Stomach (tissue), 9 donors: Measurements from ENCODE around the gene THBS1. TPM values are rescaled to one million over a fixed set of nuclear protein-coding genes. Genes with fewer than 3 reads are reported as not detected.

ENCODE experiments used
- DNase-seq, 2 donors: peaks; one replicate each; pipeline versions ENCODE4 v3.0.0 to v3.0.0-alpha.2; 2013 to 2019
- H3K27ac ChIP-seq, 5 donors: fragments of 200-600 bp in 4 of 5; sonication (generic) in 4 of 5; one replicate each; pipeline ENCODE4 v1.5.1; 2013 to 2019; ENCODE audit warnings: mild to moderate bottlenecking in 1 of 5, moderate library complexity in 1 of 5
- H3K27me3 ChIP-seq, 3 donors: fragments of 200-600 bp; sonication (generic); one replicate each; pipeline ENCODE4 v1.5.1; 2017 to 2019; ENCODE audit warnings: mixed run types in 1 of 3
- H3K36me3 ChIP-seq, 4 donors: fragments of 200-600 bp; sonication (generic); 1 replicate in 3 of 4; 2 replicates in 1 of 4; pipeline ENCODE4 v1.5.1; 2016 to 2019
- H3K4me1 ChIP-seq, 4 donors: fragments of 200-600 bp; sonication (generic); one replicate each; pipeline ENCODE4 v1.5.1; 2016 to 2019
- H3K4me3 ChIP-seq, 4 donors: fragments of 200-600 bp; sonication (generic) in 3 of 4; one replicate each; pipeline ENCODE4 v1.5.1; 2016 to 2019; ENCODE audit warnings: mild to moderate bottlenecking in 1 of 4
- H3K9me3 ChIP-seq, 4 donors: fragments of 200-600 bp; sonication (generic); one replicate each; pipeline ENCODE4 v1.5.1; 2016 to 2019
- EP300 ChIP-seq: sonication (generic); formaldehyde crosslinking; IDR thresholded peaks from one replicate; pipeline ENCODE4 v1.6.1; 2017; ENCODE audit warnings: antibody characterized with exemption
- POLR2A ChIP-seq, 4 donors: fragments of 450-650 bp; IDR thresholded peaks; one replicate each; pipeline ENCODE4 v1.6.1; 2016; ENCODE audit warnings: antibody characterized with exemption in 4 of 4, control low read depth in 2 of 4, mild to moderate bottlenecking in 1 of 4, moderate library complexity in 1 of 4
- POLR2AphosphoS5 ChIP-seq, 3 donors: sonication (generic); formaldehyde crosslinking; IDR thresholded peaks; one replicate each; pipeline ENCODE4 v1.6.1; 2016; ENCODE audit warnings: antibody characterized with exemption in 3 of 3
- WGBS, 5 donors: extraction: QIAGEN DNeasy Blood & Tissue Kit in 3 of 5; methylation state at CpG; one replicate each; pipeline versions ENCODE4 v1.1.5 to v1.1.7; 2013 to 2018; 5-methylcytosine and 5-hydroxymethylcytosine counted together
- intact Hi-C: fragments of 100-400 bp; cut with DNase I; formaldehyde crosslinking; loops from one replicate; pipeline ENCODE4 v1.15.1; 2023; ENCODE audit warnings: low total_unique reads
- polyA plus RNA-seq, 3 donors: library from polyadenylated mRNA; stranded (reverse); fragments of 200-250 nt; gene quantifications; one replicate each; pipeline ENCODE4 v1.2.3, GENCODE V29; 2013
- total RNA-seq, 5 donors: library from RNA; depleted of rRNA; stranded (reverse); fragments of >200 nt; gene quantifications; one replicate each; pipeline versions ENCODE4 v1.1.0 to v1.2.3, GENCODE V29; 2014 to 2016
- TF ChIP-seq, protein P1 (sequence below), 7 experiments: fragments of 450-650 bp in 4 of 7; fragments of 200-600 bp in 3 of 7; sonication (generic) in 3 of 7; IDR thresholded peaks; one replicate each; pipeline ENCODE4 v1.5.1; 2016 to 2019; ENCODE audit warnings: antibody characterized with exemption in 7 of 7, control low read depth in 2 of 7, mild to moderate bottlenecking in 1 of 7
- donor health status: healthy with polysubstance abuse.
- donor health status: Bipolar disorder and iron deficiency.
- donor health status: healthy.

Gene THBS1
- total and polyA plus RNA-seq, 8 donors: 12.9 to 842 (median 179) TPM

DNA sequence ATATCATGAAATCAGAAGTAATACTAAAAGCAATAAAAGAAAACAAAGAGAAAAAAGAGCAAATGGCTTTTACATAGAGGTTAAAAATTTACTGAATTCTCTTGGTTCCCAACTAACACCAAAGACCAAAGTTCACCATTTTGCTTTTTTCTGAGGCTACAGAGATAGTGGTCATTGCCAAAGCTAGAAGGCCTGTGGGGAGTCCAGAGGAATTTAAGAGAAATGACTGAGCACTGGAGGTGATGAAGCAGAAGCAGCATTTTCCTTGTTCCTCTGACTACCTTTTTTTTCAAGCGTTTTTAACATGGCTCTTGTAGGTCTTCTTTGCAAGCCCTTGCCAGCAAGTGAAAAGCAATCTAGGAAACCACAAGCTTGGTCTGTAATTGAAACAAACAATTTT, 58.2 kb downstream of the THBS1 start:
- intact Hi-C loops: no loop called here
- Histone ChIP-seq H3K4me3 (no peak overlapping the region), H3K27me3 (no peaks in the 10 kb centered on the region), H3K36me3 (no peaks in the 10 kb centered on the region), H3K4me1 (peaks cover 0 to 10% (median 0%) of the 10 kb centered on the region in 4 donors), H3K9me3 (no peaks in the 10 kb centered on the region), H3K27ac (no peak overlapping the region)
- DNase-seq: no peak
- 71 to 94% (median 89%) methylated on average over 1 of the region's 1 CpG for WGBS, 5 donors
- TF ChIP-seq POLR2AphosphoS5 (IDR thresholded peaks at IDR 0.05) (no peak), POLR2A (IDR thresholded peaks at IDR 0.05) (no peak), EP300 (no peak)
- TF ChIP-seq, protein P1, sequence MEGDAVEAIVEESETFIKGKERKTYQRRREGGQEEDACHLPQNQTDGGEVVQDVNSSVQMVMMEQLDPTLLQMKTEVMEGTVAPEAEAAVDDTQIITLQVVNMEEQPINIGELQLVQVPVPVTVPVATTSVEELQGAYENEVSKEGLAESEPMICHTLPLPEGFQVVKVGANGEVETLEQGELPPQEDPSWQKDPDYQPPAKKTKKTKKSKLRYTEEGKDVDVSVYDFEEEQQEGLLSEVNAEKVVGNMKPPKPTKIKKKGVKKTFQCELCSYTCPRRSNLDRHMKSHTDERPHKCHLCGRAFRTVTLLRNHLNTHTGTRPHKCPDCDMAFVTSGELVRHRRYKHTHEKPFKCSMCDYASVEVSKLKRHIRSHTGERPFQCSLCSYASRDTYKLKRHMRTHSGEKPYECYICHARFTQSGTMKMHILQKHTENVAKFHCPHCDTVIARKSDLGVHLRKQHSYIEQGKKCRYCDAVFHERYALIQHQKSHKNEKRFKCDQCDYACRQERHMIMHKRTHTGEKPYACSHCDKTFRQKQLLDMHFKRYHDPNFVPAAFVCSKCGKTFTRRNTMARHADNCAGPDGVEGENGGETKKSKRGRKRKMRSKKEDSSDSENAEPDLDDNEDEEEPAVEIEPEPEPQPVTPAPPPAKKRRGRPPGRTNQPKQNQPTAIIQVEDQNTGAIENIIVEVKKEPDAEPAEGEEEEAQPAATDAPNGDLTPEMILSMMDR (IDR thresholded peaks at IDR 0.05): no peak

DNA sequence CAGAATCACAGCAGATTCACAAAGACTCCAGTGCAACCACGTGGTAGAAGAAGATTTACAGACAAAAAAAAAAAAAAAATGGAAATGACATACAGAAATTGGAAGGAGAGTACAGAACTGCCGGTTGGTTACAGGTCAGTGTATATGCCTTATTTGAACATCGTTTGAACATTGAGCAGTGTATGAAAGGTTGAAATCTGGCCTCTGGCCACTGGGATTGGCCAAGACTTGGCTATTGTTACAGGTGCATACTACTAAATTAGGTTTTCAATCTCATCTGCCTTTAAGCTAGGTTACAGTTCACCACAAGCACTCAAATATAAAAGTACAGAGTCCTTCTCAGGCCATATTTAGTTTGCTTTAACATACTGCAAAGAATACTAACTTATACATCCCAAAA, 59.8 kb downstream of the THBS1 start:
- Histone ChIP-seq H3K36me3 (no peaks in the 10 kb centered on the region), H3K9me3 (no peaks in the 10 kb centered on the region), H3K4me3 (no peak overlapping the region), H3K27ac (no peak overlapping the region), H3K27me3 (no peaks in the 10 kb centered on the region), H3K4me1 (peaks cover 0 to 10% (median 0%) of the 10 kb centered on the region in 4 donors)
- intact Hi-C loops: no loop called here
- no peak for DNase-seq
- TF ChIP-seq POLR2AphosphoS5 (IDR thresholded peaks at IDR 0.05): no peak
- WGBS, 5 donors: 63 to 79% (median 71%) methylated on average over 3 of the region's 3 CpGs

DNA sequence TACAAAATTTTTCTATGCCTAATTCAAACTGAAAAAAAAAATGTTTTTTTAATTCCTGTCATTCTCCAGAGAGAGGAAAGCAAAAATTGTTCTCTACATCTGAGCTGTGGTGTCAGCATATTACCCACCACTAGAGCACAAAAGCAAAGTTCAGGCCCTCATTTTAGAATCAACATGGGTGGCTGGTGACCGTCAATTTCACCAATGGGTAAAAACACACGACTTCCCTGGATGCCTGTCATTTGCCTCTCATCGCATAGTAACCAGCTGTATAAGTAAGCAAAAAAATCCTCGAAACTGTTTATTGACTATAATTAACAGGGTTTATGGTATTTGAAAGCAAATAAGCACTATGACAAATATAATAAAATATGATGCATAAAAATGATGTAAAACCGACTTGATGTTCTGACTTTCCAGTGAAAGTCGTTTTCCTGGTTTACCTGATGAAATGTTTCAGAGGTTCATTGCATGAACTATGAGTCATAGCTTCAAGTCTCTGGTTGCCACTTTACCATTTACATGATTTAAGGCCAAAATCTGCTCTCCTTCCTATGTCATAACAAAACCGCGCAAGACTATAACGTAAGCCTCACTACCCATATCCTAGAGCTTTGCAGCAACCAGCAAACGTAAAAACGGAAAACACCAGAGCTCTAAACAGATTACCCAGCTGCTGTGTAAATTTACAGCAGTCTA, 60.5 kb downstream of the THBS1 start:
- H3K27ac ChIP-seq: no peak overlapping the region
- H3K9me3 ChIP-seq: no peaks in the 10 kb centered on the region
- DNase-seq: no peak
- whole genome bisulfite sequencing, 5 donors: 63 to 83% (median 80%) methylated on average over 11 of the region's 11 CpGs
- peaks cover 0 to 10% (median 0%) of the 10 kb centered on the region in 4 donors for H3K4me1 ChIP-seq
- no peak overlapping the region for H3K4me3 ChIP-seq
- H3K27me3 ChIP-seq: no peaks in the 10 kb centered on the region
- intact Hi-C loops: no loop called here
- TF ChIP-seq POLR2AphosphoS5 (IDR thresholded peaks at IDR 0.05) (no peak), EP300 (no peak), POLR2A (IDR thresholded peaks at IDR 0.05) (no peak)
- TF ChIP-seq, protein P1 (IDR thresholded peaks at IDR 0.05): peak in 1 of 7 experiments; percentile 12
- H3K36me3 ChIP-seq: no peaks in the 10 kb centered on the region

DNA sequence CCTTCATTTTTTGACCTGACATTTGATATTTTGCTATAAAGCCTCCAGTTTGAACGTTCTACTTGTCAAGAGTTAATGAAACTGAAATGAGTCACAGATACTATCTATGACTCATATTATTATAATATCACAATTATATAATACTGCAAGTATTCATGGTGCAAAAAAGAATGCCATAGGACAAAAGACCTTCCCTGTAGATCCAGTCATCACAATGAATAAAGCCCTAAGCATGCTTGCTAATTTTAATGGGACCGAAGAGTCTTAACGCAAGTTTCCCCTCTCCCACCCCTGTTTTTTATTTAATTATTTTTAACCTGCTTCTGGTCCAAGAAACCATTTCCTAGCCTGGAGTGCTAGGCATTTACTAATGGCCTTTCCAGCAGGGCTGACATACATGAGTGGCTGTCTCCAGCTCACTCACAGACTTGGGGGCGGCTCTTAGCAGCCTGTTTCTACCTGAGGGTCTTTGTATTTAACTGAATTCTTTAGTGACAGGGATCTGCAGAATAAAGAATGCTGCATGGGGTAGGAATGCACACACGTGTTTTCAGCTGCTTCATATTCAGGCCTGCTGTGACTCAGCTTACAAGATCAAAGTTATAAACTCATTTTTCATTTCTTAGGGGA, 61.2 kb downstream of the THBS1 start:
- DNase-seq: no peak
- Histone ChIP-seq H3K4me1 (peaks cover 0 to 10% (median 0%) of the 10 kb centered on the region in 4 donors), H3K9me3 (no peaks in the 10 kb centered on the region), H3K27ac (no peak overlapping the region), H3K36me3 (no peaks in the 10 kb centered on the region), H3K4me3 (no peak overlapping the region), H3K27me3 (no peaks in the 10 kb centered on the region)
- 45 to 62% (median 57%) methylated on average over 5 of the region's 5 CpGs for WGBS, 5 donors
- TF ChIP-seq EP300: no peak
- TF ChIP-seq POLR2AphosphoS5 (IDR thresholded peaks at IDR 0.05): no peak
- TF ChIP-seq POLR2A (IDR thresholded peaks at IDR 0.05): no peak
- TF ChIP-seq, protein P1 (IDR thresholded peaks at IDR 0.05): no peak
- intact Hi-C loops: no loop called here

DNA sequence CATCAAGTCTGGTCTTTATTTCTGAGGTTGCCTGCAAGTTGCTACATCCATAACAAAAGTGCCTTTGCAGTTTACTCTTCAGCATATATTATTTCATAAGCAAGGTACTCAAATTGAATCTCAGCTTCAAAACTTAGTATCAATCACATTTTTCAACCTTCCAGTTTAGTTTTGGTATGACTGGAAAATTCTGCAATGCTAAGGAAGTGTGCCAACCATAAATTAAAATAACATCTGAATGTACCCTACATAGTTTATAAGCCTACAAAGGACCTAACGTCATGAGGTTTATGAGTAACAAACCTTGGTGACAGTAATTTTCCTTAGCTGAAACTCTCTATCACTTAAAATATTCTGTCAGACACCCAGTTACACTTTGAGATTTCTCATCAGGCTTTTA, 62.8 kb downstream of the THBS1 start:
- 48 to 90% (median 82%) methylated on average over 1 of the region's 1 CpG for WGBS, 5 donors
- H3K4me1 ChIP-seq: peaks cover 0 to 10% (median 0%) of the 10 kb centered on the region in 4 donors

More for the DNA sequence above, 62.8 kb downstream of the THBS1 start:
- TF ChIP-seq POLR2A (IDR thresholded peaks at IDR 0.05): no peak
- TF ChIP-seq, protein P1 (IDR thresholded peaks at IDR 0.05): no peak
- TF ChIP-seq POLR2AphosphoS5 (IDR thresholded peaks at IDR 0.05): no peak
- no peak for TF ChIP-seq EP300
- Histone ChIP-seq H3K36me3 (no peaks in the 10 kb centered on the region), H3K9me3 (no peaks in the 10 kb centered on the region), H3K27me3 (no peaks in the 10 kb centered on the region), H3K27ac (no peak overlapping the region), H3K4me3 (no peak overlapping the region)
- DNase-seq: no peak
- intact Hi-C loops: no loop called here
